Measurements from ENCODE around the gene MAP3K2. TPM values are rescaled to one million over a fixed set of nuclear protein-coding genes. Genes with fewer than 3 reads are reported as not detected.

Gene MAP3K2
- total and polyA plus RNA-seq, 2 of the 8 experiments (the other 6 are each of a cell fraction or from before 2014, with no cell fraction given) = 2.0 to 23.2 TPM

DNA sequence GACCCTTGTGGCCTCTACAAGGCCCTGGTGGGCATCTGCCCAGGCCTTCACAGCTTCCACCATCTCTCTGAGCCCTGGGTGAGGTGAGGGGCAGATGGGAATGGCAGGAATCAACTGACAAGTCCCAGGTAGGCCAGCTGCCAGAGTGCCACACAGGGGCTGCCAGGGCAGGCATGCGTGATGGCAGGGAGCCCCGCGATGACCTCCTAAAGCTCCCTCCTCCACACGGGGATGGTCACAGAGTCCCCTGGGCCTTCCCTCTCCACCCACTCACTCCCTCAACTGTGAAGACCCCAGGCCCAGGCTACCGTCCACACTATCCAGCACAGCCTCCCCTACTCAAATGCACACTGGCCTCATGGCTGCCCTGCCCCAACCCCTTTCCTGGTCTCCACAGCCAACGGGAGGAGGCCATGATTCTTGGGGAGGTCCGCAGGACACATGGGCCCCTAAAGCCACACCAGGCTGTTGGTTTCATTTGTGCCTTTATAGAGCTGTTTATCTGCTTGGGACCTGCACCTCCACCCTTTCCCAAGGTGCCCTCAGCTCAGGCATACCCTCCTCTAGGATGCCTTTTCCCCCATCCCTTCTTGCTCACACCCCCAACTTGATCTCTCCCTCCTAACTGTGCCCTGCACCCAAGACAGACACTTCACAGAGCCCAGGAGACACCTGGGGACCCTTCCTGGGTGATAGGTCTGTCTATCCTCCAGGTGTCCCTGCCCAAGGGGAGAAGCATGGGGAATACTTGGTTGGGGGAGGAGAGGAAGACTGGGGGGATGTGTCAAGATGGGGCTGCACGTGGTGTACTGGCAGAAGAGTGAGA lies 32.5 kb upstream of the MAP3K2 start (continued):
- TF ChIP-seq ATF2 (IDR thresholded peaks at IDR 0.05; ENCODE audit: low read length) = no peak
